Fibroblast of lung (primary cell): ENCODE measurements around the gene PPFIA2. TPM values are rescaled to one million over a fixed set of nuclear protein-coding genes. Genes with fewer than 3 reads are reported as not detected.

Source experiments
- DNase-seq, 2 donors: peaks; one replicate each; pipeline versions ENCODE4 v3.0.0 to v3.0.0-alpha.2; 2010; ENCODE audit warnings: low read depth in 2 of 2
- H2AFZ ChIP-seq: 2 replicates; pipeline ENCODE4 v1.5.1; 2012; ENCODE audit warnings: low read length, control low read depth, inconsistent platforms
- H3K27ac ChIP-seq: 2 replicates; pipeline ENCODE4 v1.5.1; 2011; ENCODE audit warnings: low read length, control low read depth; ENCODE audit not compliant: insufficient read depth
- H3K27me3 ChIP-seq: 2 replicates; pipeline ENCODE4 v1.5.1; 2011; ENCODE audit warnings: mild to moderate bottlenecking, low read length; ENCODE audit not compliant: control insufficient read depth, insufficient read depth
- H3K36me3 ChIP-seq: 2 replicates; pipeline ENCODE4 v1.5.1; 2011; ENCODE audit warnings: low read length; ENCODE audit not compliant: control insufficient read depth, insufficient read depth
- H3K4me1 ChIP-seq: 2 replicates; pipeline ENCODE4 v1.5.1; 2011; ENCODE audit warnings: low read length; ENCODE audit not compliant: control insufficient read depth, insufficient read depth; ENCODE audit errors: extremely low read depth
- H3K4me2 ChIP-seq: 2 replicates; pipeline ENCODE4 v1.5.1; 2011; ENCODE audit warnings: low read length, control low read depth; ENCODE audit not compliant: insufficient read depth; ENCODE audit errors: extremely low read depth
- H3K4me3 ChIP-seq, 4 experiments: fragments of 200-600 bp in 1 of 4; sonication (generic) in 1 of 4; replicated peaks in 1 of 4; 2 replicates each; pipeline ENCODE4 v1.5.1; 2011 to 2016; ENCODE audit warnings: low read length in 4 of 4, low read depth in 3 of 4, mild to moderate bottlenecking in 3 of 4, control low read depth in 2 of 4, inconsistent platforms in 1 of 4, mixed read lengths in 1 of 4; ENCODE audit not compliant: insufficient read depth in 1 of 4; ENCODE audit errors: control extremely low read depth in 1 of 4
- H3K79me2 ChIP-seq: 2 replicates; pipeline ENCODE4 v1.5.1; 2012; ENCODE audit warnings: mild to moderate bottlenecking, low read length, inconsistent platforms; ENCODE audit not compliant: control insufficient read depth, insufficient read depth
- H3K9ac ChIP-seq: 2 replicates; pipeline ENCODE4 v1.5.1; 2011; ENCODE audit warnings: mild to moderate bottlenecking, low read length, control low read depth; ENCODE audit not compliant: insufficient read depth
- H3K9me3 ChIP-seq: 2 replicates; pipeline ENCODE4 v1.5.1; 2012; ENCODE audit warnings: low read depth, low read length; ENCODE audit not compliant: control insufficient read depth, insufficient read depth
- H4K20me1 ChIP-seq: 2 replicates; pipeline ENCODE4 v1.5.1; 2011; ENCODE audit warnings: low read length; ENCODE audit not compliant: control insufficient read depth, insufficient read depth; ENCODE audit errors: extremely low read depth
- CTCF ChIP-seq, 2 donors: IDR thresholded peaks in 1 of 2; conservative IDR thresholded peaks in 1 of 2; 1 replicate in 1 of 2; 2 replicates in 1 of 2; pipeline ENCODE4 v1.5.1; 2011 to 2012; ENCODE audit warnings: low read length in 2 of 2, control low read depth in 1 of 2, inconsistent platforms in 1 of 2, low read depth in 1 of 2, mild to moderate bottlenecking in 1 of 2
- EZH2 ChIP-seq: IDR thresholded peaks from 2 replicates; pipeline ENCODE4 v1.5.1; 2012; ENCODE audit warnings: low read length, control low read depth, mild to moderate bottlenecking; ENCODE audit errors: missing control alignments
- polyA plus RNA-seq, 2 donors: library from polyadenylated mRNA; depleted of rRNA in 1 of 2; stranded (reverse) in 1 of 2; unstranded in 1 of 2; fragments of >200 nt; gene quantifications; 2 replicates each; pipeline ENCODE4 v1.2.1, GENCODE V29; 2011 to 2012; ENCODE audit warnings: missing spikeins in 1 of 2
- total RNA-seq: library from RNA; depleted of rRNA; stranded (reverse); fragments of >200 nt; gene quantifications from 2 replicates; pipeline ENCODE4 v1.2.1, GENCODE V29; 2014

The PPFIA2 gene
- total and polyA plus RNA-seq, 2 donors (not counting 1 experiment from before 2014, with no cell fraction given) = 0.54 to 2.1 TPM

GRCh38 chr12:81389550-81390099 is 369.5 kb downstream of the PPFIA2 start:
- H3K9ac ChIP-seq = no peak overlapping the region
- DNase-seq = no peak
- no peak overlapping the region for H3K4me3 ChIP-seq
- no peaks in the 10 kb centered on the region for H3K4me1 ChIP-seq
- no peaks in the 10 kb centered on the region for H3K79me2 ChIP-seq
- H3K9me3 ChIP-seq = no peaks in the 10 kb centered on the region
- H3K4me2 ChIP-seq = no peak overlapping the region
- TF ChIP-seq CTCF (conservative IDR thresholded peaks at IDR 0.05 in 1 of 2, IDR thresholded peaks at IDR 0.05 in 1 of 2; ENCODE audit: low read depth in 1 of 2, low read length in 2 of 2) (no peak), EZH2 (no peak)
- no peaks in the 10 kb centered on the region for H4K20me1 ChIP-seq
- no peak overlapping the region for H3K27ac ChIP-seq
- no peaks in the 10 kb centered on the region for H3K27me3 ChIP-seq
- H3K36me3 ChIP-seq = no peaks in the 10 kb centered on the region
- no peak overlapping the region for H2AFZ ChIP-seq

GRCh38 chr12:81386101-81386500 is 373.0 kb downstream of the PPFIA2 start:
- no peak overlapping the region for H3K4me2 ChIP-seq
- H3K9me3 ChIP-seq = no peaks in the 10 kb centered on the region
- H3K27me3 ChIP-seq = no peaks in the 10 kb centered on the region
- H3K4me1 ChIP-seq = no peaks in the 10 kb centered on the region
- H3K27ac ChIP-seq = no peak overlapping the region
- H3K9ac ChIP-seq = no peak overlapping the region
- no peak overlapping the region for H3K4me3 ChIP-seq
- TF ChIP-seq CTCF (conservative IDR thresholded peaks at IDR 0.05 in 1 of 2, IDR thresholded peaks at IDR 0.05 in 1 of 2; ENCODE audit: low read depth in 1 of 2, low read length in 2 of 2) (no peak), EZH2 (no peak)
- no peaks in the 10 kb centered on the region for H3K36me3 ChIP-seq
- no peak overlapping the region for H2AFZ ChIP-seq
- H4K20me1 ChIP-seq = no peaks in the 10 kb centered on the region
- DNase-seq = no peak
- no peaks in the 10 kb centered on the region for H3K79me2 ChIP-seq

GRCh38 chr12:81381951-81382350 is 377.2 kb downstream of the PPFIA2 start:
- Histone ChIP-seq H3K4me3 (no peak overlapping the region), H3K9me3 (no peaks in the 10 kb centered on the region), H4K20me1 (no peaks in the 10 kb centered on the region), H3K79me2 (no peaks in the 10 kb centered on the region), H3K27ac (no peak overlapping the region), H2AFZ (no peak overlapping the region), H3K27me3 (no peaks in the 10 kb centered on the region), H3K4me2 (no peak overlapping the region), H3K36me3 (no peaks in the 10 kb centered on the region), H3K4me1 (no peaks in the 10 kb centered on the region), H3K9ac (no peak overlapping the region)
- no peak for TF ChIP-seq CTCF (conservative IDR thresholded peaks at IDR 0.05 in 1 of 2, IDR thresholded peaks at IDR 0.05 in 1 of 2; ENCODE audit: low read depth in 1 of 2, low read length in 2 of 2)
- no peak for TF ChIP-seq EZH2
- no peak for DNase-seq
